ENCODE data around the gene SMYD3.

Gene SMYD3

GRCh38 chr1:246510147-246511030 lies 3.3 kb upstream of the SMYD3 start:
- H3K9me3 ChIP-seq (ENCODE audit: insufficient read depth, low read depth, low read length) = peaks cover 15% of the 10 kb centered on the region; the same call in 1 of the 2 replicates
- TF ChIP-seq, protein P1, sequence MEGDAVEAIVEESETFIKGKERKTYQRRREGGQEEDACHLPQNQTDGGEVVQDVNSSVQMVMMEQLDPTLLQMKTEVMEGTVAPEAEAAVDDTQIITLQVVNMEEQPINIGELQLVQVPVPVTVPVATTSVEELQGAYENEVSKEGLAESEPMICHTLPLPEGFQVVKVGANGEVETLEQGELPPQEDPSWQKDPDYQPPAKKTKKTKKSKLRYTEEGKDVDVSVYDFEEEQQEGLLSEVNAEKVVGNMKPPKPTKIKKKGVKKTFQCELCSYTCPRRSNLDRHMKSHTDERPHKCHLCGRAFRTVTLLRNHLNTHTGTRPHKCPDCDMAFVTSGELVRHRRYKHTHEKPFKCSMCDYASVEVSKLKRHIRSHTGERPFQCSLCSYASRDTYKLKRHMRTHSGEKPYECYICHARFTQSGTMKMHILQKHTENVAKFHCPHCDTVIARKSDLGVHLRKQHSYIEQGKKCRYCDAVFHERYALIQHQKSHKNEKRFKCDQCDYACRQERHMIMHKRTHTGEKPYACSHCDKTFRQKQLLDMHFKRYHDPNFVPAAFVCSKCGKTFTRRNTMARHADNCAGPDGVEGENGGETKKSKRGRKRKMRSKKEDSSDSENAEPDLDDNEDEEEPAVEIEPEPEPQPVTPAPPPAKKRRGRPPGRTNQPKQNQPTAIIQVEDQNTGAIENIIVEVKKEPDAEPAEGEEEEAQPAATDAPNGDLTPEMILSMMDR (conservative IDR thresholded peaks at IDR 0.05; ENCODE audit: low read length) = no peak
- TF ChIP-seq EZH2phosphoT487 (IDR thresholded peaks at IDR 0.05; ENCODE audit: borderline replicate concordance) = no peak
- peaks cover 5% of the 10 kb centered on the region for H4K20me1 ChIP-seq (ENCODE audit: insufficient read depth, low read length, poor library complexity, severe bottlenecking)
- no peaks in the 10 kb centered on the region for H3K36me3 ChIP-seq (ENCODE audit: insufficient read depth, low read length)
- no peaks in the 10 kb centered on the region for H3K9me2 ChIP-seq (replicated peaks; ENCODE audit: low read depth, low read length)
- no peaks in the 10 kb centered on the region for H3F3A ChIP-seq (ENCODE audit: low read depth)
- H3K4me3 ChIP-seq (ENCODE audit: low read length, poor library complexity, severe bottlenecking) = no peak overlapping the region
- H3K27me3 ChIP-seq (ENCODE audit: insufficient read depth, low read length, poor library complexity, severe bottlenecking) = no peaks in the 10 kb centered on the region
- no peak overlapping the region for H3K4me2 ChIP-seq (ENCODE audit: low read depth, low read length, poor library complexity, severe bottlenecking)
- H3K79me2 ChIP-seq (ENCODE audit: insufficient read depth, low read length) = peaks cover 16% of the 10 kb centered on the region; the same call in 1 of the 2 replicates
- no peak overlapping the region for H3K9ac ChIP-seq (ENCODE audit: low read depth, low read length, poor library complexity, severe bottlenecking)
- H2AFZ ChIP-seq (ENCODE audit: low read length) = no peak overlapping the region
- H3K4me1 ChIP-seq (ENCODE audit: insufficient read depth, low read length, poor library complexity, severe bottlenecking) = peaks cover 15% of the 10 kb centered on the region

GRCh38 chr1:246508897-246509688 lies 2.0 kb upstream of the SMYD3 start:
- Histone ChIP-seq H3K79me2 (ENCODE audit: insufficient read depth, low read length) (peaks cover 26% of the 10 kb centered on the region; the same call in 1 of the 2 replicates), H4K20me1 (ENCODE audit: insufficient read depth, low read length, poor library complexity, severe bottlenecking) (peaks cover 5% of the 10 kb centered on the region), H3K9ac (ENCODE audit: low read depth, low read length, poor library complexity, severe bottlenecking) (no peak overlapping the region), H3K36me3 (ENCODE audit: insufficient read depth, low read length) (no peaks in the 10 kb centered on the region), H3K4me3 (ENCODE audit: low read length, poor library complexity, severe bottlenecking) (no peak overlapping the region), H3K27me3 (ENCODE audit: insufficient read depth, low read length, poor library complexity, severe bottlenecking) (no peaks in the 10 kb centered on the region), H3K4me2 (ENCODE audit: low read depth, low read length, poor library complexity, severe bottlenecking) (no peak overlapping the region), H2AFZ (ENCODE audit: low read length) (no peak overlapping the region), H3K9me2 (replicated peaks; ENCODE audit: low read depth, low read length) (no peaks in the 10 kb centered on the region), H3K4me1 (ENCODE audit: insufficient read depth, low read length, poor library complexity, severe bottlenecking) (peaks cover 28% of the 10 kb centered on the region), H3F3A (ENCODE audit: low read depth) (no peaks in the 10 kb centered on the region), H3K9me3 (ENCODE audit: insufficient read depth, low read depth, low read length) (peaks cover 5% of the 10 kb centered on the region; the same call in 1 of the 2 replicates)
- TF ChIP-seq, protein P1 (conservative IDR thresholded peaks at IDR 0.05; ENCODE audit: low read length) = no peak
- TF ChIP-seq EZH2phosphoT487 (IDR thresholded peaks at IDR 0.05; ENCODE audit: borderline replicate concordance) = no peak

DNA sequence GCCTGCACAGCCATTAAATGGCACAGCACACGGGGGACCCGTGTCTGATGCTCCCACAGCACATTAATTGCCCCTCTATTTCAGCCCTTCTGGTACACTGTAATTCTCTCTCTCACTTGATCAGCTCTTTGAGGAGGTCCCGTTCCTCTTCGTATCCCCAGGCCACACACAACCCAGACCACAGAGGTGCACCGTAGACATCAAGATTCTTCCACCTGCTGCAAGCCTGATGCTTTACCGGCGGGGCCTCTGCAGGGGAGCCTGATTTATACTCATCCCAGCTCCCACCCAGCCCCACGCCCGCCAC lies 759 bp downstream of the SMYD3 start:
- Histone ChIP-seq H3K4me1 (ENCODE audit: insufficient read depth, low read length, poor library complexity, severe bottlenecking) (peaks cover 38% of the 10 kb centered on the region), H2AFZ (ENCODE audit: low read length) (peak overlapping the region; percentile 99), H4K20me1 (ENCODE audit: insufficient read depth, low read length, poor library complexity, severe bottlenecking) (peaks cover 5% of the 10 kb centered on the region), H3K36me3 (ENCODE audit: insufficient read depth, low read length) (no peaks in the 10 kb centered on the region), H3F3A (ENCODE audit: low read depth) (no peaks in the 10 kb centered on the region), H3K9ac (ENCODE audit: low read depth, low read length, poor library complexity, severe bottlenecking) (peak overlapping the region; percentile 83), H3K4me3 (ENCODE audit: low read length, poor library complexity, severe bottlenecking) (peak overlapping the region; percentile 93), H3K4me2 (ENCODE audit: low read depth, low read length, poor library complexity, severe bottlenecking) (peak overlapping the region; percentile 97), H3K9me3 (ENCODE audit: insufficient read depth, low read depth, low read length) (no peaks in the 10 kb centered on the region), H3K9me2 (replicated peaks; ENCODE audit: low read depth, low read length) (no peaks in the 10 kb centered on the region), H3K27me3 (ENCODE audit: insufficient read depth, low read length, poor library complexity, severe bottlenecking) (no peaks in the 10 kb centered on the region), H3K79me2 (ENCODE audit: insufficient read depth, low read length) (peaks cover 46% of the 10 kb centered on the region; the same call in 1 of the 2 replicates)
- TF ChIP-seq EZH2phosphoT487 (IDR thresholded peaks at IDR 0.05; ENCODE audit: borderline replicate concordance) = no peak
- TF ChIP-seq, protein P1 (conservative IDR thresholded peaks at IDR 0.05; ENCODE audit: low read length) = no peak

Measured in Loucy (cell line).